Stimulated activated CD4-positive, alpha-beta T cell treated with anti-CD3 and anti-CD28 coated beads, Interleukin-1b, Interleukin-23, amount 100 ng/mL, for 1 hour (primary cell): ENCODE results near the gene PELI1.
A peak's percentile ranks its signal among the peaks of the same experiment; 100 is the strongest.
"Not testable (repeated sequence)": the region's sequence is repeated elsewhere in the genome, so short reads cannot be mapped to it uniquely, and the experiment has no call there.

Experiments
- DNase-seq, 2 donors: peaks; one replicate each; pipeline ENCODE4 v3.0.0-alpha.2; 2020; ENCODE audit warnings: low read depth in 2 of 2

PELI1 gene

DNA sequence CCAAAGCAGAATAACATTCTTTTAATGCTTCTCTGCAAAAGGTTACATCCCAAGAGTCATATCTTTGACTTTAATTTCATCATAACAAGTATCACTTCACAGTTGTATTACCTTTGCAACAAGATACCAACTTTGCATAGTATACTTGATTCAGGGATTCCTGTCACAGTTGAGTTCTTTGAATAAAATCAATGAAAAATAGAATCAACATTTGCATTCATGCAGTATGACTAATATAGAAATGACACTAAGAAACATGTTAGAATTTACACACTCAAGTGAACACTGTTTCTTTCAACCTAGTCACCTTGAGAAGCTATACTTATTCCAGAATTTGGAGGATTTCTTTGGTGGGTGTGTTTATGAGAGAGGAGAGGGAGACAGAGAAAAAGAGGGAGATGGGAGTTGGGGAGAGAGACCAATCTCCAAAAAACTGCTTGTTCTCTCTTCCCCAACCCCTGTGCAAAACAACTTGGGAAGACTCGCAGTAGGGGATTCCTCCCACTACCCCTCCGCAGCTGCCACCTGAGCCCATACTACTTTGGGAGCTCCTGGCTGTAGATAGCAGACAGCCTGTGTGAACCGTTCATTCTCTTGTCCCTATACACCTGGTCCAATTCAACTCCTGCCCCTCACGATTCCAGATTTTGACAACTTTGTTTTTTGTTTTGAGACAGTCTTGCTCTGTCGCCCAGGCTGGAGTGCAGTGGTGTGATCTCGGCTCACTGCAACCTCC is 57.7 kb downstream of the PELI1 start:
- no peak for DNase-seq

DNA sequence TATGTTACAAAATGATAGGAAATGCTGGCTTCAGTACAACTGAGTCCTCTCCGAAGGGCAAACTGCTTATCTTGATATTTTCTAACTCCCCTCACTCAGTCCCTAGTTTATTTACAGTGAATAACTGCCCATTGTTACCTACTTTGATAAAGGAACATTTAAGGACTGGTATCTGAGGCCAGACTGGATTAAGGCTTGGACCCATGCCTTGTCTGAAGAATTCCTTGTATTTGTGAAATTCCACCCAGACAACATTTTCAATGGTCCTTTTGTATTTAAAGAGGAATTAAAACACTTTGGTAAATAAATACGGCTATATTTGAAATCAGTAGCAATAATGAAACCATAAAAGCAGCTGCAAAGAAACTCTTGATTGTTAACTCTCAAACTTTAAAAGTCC is 58.3 kb downstream of the PELI1 start:
- no peak for DNase-seq

DNA sequence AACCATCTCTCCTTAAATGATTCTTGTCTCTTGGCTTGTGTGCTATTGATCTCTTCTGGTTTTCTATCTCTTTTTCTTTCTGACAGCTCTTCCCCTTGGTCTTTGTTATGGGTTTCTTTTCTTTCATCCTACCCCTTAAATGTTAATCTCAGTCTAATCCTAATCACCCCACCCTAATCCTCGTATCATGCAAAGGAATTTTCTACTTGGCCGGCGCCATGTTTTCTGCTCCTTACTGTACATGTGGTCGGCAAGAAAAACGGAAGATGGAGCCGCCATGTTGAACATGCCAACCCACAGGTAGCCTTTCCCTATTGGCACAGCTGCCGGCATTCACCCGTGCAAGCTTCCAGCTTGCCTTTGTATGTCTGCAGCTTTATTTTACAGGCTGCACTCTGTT is 63.2 kb downstream of the PELI1 start:
- DNase-seq, result no peak

DNA sequence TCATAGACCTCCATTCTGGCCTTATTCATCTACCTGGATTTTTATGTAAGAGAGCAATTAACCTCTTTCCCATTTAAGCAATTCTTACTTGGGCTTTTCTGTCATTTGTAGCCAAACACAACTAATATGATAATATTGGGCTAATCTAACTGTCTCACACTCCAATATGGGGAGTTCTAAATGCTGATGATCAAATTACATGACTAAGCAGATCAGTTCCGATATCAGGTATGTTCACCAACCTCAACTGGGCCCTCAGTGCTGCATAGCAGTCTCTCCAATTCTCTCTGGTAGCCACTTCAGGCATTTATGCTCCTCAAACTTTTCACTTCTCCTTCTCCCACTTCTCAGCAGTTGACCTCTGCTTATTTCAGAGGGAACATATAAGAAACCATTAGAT is 64.0 kb downstream of the PELI1 start:
- DNase-seq, result no peak

DNA sequence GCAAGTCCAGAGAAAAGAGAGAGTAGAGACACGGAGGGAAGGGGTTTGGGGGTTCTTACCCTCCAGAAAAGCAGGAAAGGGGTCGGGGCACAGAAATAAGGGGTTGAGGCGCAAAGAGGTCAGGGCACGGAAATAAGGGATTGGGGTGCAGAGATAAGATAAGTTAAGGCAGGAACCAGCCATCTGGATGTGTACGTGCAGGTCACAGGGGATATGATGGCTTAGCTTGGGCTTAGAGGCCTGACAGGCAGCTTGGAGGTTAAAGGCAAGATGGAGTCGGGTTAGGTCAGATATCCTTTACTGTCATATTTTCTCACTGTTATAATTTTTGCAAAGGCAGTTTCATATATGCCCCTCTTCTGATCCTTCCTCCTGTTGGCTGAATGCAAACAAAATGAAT is 64.5 kb downstream of the PELI1 start:
- DNase-seq, result not testable (repeated sequence)

DNA sequence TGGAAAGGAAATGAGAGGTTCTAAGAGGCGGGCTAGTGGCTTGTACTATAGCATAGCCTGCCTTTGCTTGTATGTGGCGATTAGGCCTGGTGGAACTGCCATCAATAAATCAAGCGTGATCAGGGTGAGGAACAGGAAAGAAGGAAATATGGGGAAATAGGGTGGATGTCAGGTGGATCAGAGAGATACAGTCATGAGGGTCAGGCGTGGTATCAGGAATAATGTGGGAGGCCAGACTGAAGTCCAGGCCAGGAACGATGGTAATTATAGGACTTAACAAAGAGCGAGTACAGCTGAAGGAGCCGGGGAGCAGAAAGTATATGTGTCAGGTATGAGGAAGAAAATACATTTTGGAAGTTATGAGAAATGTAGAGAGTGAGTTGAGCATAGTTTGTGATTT is 67.4 kb downstream of the PELI1 start:
- DNase-seq, result not testable (repeated sequence)

DNA sequence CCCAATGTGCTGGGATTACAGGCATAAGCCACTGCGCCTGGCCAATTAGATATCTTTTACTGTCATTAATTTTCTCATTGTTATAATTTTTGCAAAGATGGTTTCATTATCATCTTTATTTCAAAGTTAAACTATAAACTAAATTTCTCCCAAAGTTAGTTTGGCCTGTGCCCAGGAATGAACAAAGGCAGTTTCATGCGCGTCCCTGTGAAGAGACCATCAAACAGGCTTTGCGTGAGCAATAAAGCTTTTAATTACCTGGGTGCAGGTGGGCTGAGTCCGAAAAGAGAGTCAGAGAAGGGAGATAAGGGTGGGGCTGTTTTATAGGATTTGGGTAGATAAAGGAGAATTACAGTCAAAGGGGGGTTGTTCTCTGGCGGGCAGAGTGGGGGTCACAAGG is 69.6 kb downstream of the PELI1 start:
- not testable (repeated sequence) for DNase-seq

DNA sequence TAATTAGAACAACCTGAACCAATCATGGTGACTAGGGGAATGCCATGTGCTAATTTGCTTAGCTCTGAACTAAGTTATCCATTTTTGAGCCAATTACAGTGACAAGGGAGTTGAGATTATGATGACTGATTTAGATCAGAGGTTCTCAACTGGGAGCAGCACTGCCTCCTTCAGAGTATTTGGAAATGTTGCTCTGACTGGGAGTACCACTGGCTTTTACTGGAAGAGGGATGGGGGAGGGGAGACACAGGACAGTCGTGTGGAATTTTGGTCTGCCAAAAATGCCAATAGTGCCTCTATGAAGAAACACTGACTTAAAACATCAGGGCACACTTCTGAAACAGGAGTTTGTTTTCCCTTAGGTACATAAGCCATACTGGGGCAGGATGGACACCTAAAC is 76.9 kb downstream of the PELI1 start:
- DNase-seq, result no peak

DNA sequence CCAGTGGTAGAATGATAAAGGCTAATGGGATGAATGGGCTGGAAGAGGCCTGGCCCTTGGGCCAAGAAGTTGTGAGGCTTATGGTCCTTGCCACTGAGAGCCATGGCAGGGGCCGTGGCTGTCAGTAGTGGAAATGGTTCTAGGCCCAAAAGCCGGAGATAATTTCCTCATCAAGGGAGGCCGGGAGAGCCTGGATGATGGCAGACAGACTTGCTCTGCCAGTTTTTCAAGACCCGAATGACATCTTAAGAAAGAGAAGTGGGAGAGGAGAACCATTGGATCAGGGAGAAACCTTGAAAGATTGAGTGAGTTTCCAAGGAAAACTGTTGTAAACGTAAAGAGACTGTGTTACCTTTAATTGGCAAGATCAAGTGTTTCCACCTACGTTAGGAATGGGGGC is 78.7 kb downstream of the PELI1 start:
- DNase-seq, result no peak

DNA sequence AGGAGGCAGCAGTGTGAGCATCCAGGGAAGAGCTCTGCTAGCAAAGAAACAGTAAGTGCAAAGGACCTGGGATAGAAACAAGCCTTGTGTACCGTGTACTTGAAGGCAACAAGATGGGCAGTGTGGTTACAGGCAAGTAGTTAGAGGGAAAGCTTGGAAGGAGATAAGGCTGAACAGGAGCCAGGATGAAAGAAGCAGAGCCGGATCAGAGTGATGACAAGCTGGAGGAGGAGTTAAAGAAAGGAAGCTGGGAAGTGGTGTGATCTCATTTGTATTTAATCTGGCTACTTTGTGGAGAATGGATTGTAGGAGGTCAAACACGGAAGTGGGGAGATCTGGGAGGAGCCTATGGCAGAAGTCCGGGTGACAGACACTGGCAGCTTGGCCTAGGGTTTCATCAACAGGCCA is 80.3 kb downstream of the PELI1 start:
- DNase-seq, result no peak

DNA sequence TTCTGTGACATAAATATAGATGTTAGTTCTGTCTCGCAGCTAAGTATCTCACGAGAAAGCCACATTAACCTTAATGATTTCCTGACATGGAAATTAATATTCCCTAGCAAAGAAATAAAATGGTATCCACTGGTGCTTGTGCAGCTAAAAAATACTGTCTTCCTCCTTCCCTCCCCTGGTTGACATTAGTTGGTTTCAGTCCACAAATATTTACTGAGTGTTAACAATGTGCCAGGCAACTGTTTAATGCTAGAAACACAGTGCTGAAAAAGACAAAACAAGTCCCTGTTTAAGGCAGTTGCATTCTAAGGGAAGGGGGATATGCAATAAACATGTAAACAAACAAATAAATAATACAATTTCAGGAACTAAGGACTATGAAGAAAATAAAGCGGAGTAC is 80.8 kb downstream of the PELI1 start:
- no peak for DNase-seq

DNA sequence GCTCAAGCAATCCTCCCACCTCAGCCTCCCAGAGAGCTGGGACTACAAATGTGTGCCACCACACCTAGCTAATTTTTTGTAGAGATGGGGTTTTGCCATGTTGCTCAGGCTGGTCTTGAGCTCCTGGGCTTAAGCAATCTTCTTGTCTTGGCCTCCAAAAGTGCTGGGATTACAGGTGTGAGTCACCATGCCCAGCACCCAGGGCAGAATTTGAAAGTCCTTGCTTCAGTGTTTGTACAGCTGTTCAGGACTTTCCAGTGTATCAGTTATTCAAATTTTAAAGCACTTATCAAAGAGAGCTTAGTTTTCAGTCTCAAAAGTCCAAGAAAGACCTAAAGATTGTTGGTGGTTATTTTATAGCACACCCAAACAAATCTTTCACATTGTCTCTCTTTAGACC is 81.4 kb downstream of the PELI1 start:
- no peak for DNase-seq

DNA sequence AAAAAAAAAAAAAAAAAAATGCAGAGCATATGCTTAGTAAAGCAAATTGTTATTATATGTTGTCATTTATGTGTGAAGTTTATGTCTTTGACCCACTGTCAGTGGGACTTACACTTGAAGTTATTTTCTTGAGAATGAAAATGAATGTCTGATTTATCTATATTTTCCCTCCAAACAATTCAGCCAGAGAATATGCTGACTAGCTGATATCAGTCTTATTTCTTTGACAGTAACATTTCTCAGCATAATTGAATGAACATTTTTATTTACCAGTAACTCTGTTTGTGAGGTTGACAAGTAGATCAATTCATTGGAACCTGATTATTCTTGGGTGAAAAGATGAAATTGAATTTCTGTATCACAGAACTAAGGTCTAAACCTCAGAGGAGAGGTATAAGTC is 85.0 kb downstream of the PELI1 start:
- DNase-seq, result no peak

DNA sequence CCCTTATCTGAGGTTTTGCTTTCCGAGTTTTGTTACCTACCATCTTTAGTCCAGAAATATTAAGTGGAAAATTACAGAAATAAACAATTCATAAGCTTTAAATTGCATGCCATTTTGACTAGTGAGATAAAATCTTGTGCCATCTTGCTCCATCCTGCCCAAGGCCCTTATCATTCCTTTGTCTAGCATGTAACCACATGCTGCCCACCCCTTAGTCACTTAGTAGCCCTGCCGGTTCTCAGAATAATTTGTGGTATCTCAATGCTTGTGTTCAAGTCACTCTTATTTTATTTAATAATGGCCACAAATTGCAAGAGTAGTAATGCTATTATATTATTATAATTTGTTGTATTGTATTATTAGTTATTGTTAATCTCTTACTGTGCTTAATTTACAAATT is 88.2 kb downstream of the PELI1 start:
- DNase-seq, result no peak

DNA sequence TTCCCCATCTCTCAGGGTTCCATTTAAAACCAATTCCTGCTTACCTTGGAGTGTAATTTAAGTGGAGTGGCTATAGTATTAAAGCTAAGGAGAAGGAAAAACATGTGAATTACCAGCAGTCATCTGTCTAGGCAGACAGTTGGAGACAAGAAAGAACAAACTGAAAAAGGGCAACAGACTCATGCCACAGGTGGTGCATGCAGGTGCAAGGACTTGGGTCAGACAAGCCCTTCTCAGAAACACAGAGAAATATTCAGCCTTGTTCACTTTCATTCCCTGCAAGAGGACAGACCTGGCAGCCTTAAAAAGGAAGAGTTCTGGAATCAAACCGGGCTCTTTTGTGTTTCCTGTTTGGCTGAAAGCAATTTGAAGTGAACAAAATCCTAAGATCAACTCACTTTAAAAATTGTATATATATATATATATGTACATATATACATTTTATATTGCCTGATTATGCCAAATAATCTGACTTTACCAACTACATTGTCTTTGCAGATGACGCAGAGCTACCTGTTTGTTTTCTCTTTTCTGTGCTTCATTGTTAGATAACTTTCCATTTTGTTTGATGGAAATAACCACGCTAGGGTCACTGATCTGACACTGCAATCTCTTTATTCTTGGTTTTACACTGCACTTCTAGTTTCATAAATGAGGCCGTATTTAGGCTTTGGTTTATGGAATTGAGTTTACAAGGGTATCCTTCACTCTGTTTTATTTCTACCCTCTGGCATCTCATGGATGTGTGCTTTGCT is 89.9 kb downstream of the PELI1 start:
- DNase-seq, result no peak

DNA sequence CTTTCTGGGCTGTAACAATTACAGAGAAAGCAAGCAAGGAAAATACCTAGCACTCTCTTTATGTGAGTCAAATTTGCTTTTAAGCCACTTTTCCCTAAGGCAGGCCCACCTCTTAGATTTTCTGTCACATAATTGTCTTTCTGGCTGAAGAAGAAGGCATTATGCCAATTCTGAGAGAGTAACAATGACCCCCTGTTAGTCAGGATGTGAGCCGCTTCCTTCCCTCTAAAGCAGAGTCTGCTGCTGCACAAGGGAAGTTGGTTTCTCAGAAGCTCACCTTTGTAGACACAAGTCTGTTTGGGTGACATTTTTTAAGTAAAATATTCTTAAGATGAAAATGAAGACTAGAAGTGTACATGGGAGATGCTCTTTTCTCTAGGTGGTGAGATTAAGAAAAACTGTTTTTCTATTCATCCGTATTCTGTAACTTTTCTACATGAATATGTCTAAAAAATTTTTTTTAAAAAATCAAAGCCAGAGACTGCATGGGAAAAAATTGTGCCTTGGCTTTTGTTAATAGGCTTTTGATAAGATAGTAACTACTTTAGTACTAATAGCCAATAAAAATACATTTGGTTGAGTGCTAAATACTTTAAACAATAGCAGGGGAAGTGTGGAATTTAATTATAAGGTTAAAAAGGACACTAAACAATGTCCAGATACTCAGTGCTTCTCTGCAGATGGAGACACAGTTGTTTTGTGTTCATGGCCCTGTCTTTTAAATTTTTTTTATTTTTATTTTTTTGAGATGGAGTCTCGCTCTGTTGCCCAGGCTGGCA is 91.6 kb downstream of the PELI1 start:
- DNase-seq, result no peak

DNA sequence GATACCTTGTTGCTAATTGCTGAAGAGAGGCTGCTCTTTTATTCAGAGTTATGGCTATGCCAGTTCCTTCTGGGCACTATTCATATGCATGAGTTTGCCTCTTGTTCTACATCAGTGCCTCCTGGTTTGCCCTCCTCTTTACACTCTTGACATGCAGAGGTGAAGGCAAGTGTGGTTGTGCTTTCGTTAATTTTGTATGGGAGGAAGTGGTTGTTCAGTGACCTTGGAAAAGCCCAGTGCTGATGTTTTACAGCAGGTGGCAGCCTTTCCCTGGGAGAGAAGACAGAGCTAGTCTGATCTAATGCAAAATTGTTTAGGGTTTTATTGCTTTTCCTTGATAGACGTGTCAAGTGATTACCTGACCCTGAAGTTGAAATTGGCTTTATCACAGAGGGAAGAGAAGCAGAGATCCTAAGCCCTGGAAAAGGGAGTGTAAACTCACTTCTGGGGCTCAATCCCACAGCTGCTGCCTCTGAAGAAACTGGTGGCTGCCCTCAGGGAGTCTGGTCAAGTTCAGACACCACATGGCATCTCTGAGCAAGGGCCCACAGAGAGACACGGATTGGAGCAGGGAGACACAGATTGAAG is 94.5 kb downstream of the PELI1 start:
- peak; percentile 19 to 21 for DNase-seq

DNA sequence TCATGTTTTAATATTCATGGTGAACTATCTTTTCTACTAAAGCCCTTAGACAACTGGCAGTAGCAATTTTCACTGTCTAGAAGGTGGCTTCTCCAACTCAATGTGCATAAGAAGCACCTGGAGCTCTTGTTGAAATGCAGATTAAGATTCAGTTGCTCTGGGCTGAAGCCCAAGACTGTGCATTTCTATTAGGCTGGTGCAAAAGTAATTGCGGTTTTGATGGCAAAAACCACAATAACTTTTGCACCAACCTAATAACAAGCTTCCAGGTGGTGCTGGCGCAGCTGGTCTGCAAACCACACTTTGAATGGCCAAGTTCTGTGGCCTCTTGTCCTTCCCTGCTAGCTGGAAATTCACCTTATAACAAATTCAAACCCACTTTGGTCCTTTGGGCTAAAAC is 98.3 kb downstream of the PELI1 start:
- DNase-seq, result no peak
